HG03135 (cell line): ENCODE results near the gene MIGA1.
A peak's percentile ranks its signal among the peaks of the same experiment; 100 is the strongest.

Experiments
- ATAC-seq: cut with Tn5 transposase; IDR thresholded peaks from one replicate; pipeline ENCODE4 v1.9.1; 2021; ENCODE audit warnings: mild to moderate bottlenecking, moderate library complexity; ENCODE audit not compliant: unreplicated experiment

MIGA1 gene

GRCh38 chr1:77846966-77847365 lies 67.5 kb downstream of the MIGA1 start:
- no peak for ATAC-seq

- no peak for ATAC-seq
These were observed 68.2 kb downstream of the MIGA1 start for GRCh38 chr1:77847621-77848080.

GRCh38 chr1:77850082-77850481 lies 70.6 kb downstream of the MIGA1 start:
- ATAC-seq, result no peak

DNA sequence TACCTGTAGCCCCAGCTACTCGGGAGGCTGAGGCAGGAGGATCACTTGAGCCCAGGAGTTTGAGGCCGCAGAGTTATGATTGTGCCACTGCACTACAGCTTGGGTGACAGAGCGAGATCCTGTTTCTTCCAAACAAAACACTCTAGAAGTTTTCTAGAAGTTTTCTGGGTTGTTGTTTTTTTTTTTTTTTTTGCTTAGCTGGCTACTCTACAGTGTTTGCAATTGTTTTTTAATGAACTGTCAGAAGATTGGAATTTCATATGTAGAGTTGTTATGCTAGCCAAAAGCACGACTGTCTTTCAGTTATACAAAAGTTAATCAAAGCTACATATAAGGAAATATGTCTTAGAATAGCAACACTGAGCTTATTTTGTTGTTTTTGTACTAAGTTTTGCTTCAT lies 78.1 kb downstream of the MIGA1 start:
- no peak for ATAC-seq

- no peak for ATAC-seq
These were observed 79.3 kb downstream of the MIGA1 start for GRCh38 chr1:77858725-77859124.

DNA sequence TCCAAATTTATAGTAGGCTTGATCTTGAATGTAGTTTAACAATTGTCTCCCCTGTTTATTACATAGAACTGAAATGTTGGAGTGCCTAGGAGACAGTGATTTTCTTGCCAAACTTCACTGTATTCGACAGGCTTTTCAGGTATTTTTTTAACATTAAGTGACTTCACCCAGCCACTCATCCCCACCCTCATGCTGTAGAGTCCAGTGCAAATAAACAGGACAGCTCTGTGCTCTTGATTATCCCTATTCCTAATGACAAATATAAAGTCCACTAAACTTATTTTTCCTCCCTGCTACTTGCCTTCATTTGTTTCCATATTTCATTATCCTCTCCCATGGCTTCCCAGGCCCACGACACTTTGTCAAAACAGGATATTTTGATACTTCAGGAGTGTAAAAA lies 79.8 kb downstream of the MIGA1 start:
- no peak for ATAC-seq

- ATAC-seq, result no peak
These were observed 86.8 kb downstream of the MIGA1 start for GRCh38 chr1:77866296-77866695.

GRCh38 chr1:77872645-77873044 lies 93.2 kb downstream of the MIGA1 start:
- no peak for ATAC-seq

DNA sequence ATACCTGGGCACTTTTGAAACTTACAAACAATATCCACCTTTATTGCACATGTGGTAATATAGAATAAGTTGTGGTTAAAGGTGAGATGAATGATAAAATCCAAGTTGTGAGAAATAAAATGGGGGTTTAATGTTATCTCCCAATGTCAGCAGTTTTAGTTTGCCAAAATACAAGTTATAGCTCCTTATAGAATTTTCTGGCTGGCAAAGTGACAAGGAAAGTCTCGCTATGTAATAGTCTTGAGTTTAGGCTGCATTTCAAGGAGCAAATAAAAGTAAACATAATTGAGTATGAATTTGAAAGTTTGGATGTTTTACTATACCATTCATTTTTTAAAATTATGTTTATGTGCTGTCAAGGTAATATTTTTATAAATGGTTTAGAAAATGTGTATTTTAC lies 94.0 kb downstream of the MIGA1 start:
- ATAC-seq, result no peak

GRCh38 chr1:77874804-77875445 lies 95.5 kb downstream of the MIGA1 start:
- no peak for ATAC-seq

GRCh38 chr1:77876884-77877283 lies 97.4 kb downstream of the MIGA1 start:
- ATAC-seq, result no peak

DNA sequence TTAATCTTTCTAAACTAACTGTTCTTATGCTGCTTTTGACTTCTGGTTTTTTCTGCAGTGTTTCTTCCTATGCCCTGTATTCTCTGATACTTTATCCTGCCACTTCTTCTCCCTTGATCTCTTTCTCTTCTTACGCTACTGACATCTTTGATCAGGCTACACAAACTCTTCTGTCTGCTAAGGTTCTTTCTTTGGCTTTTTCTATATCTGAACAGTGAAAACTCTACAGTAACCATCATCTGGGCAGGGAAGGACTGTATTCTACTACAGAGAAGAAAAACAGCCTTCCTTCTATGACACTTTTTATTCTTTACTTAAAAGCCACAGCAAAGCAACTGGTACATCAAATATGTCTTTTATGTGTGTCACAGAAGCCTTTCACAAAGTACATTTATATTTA lies 101.6 kb downstream of the MIGA1 start:
- ATAC-seq, result no peak

DNA sequence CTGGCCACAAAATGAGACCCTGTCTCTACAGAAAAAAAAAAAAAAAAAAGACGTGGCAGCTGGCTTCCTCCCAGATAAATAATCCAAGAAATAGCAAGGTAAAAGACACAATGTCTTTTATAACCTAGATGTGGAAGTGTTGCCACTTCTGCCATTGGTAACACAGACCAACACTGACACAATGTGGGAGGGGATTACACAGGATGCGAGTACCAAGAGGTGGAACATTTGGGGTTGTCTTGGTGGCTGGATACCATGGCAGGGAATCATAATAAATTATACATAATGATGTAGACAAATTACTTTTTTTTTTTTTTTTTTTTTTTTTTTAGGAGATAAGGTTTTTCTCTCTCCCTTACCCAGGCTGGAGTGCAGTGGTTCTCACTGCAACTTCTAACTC lies 103.0 kb downstream of the MIGA1 start:
- no peak for ATAC-seq

DNA sequence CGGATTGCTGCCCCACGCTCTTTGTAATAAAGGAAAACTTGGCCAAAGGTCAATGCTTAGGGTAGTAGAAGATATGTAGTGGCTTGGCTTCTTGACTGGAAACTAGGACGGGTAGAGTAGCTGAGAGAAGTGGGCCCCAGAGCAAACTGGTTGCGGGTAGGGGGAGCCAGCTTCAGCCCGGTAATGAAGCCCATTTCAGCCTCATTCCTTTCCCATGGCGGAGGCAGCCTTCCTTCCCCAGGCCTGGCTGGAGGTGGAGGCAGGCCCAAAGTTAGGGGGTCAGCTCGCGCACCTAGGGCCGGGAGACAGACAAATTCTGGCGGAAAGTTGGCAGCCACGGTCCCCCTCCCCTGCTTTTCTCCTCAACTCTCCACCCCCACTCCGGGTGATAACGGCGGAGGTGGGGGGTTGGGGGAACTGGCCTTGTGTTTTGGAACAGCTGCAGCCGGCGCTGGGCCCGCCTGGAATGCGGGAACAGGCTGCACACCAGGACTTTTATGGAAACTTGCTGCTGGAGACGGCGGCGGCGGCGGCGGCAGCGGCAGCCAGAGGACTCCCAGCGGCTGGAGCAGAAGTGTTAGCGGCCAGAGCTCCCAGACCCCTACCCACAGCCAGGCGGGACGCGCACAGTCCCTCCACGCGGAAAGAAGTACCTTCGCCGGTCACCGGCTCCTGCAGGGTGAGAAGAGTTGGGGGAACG lies 108.8 kb downstream of the MIGA1 start, which contains the start of gene NEXN:
TSS of gene NEXN (plus strand) at position 544 of the 700 bp plus-strand sequence. CDS start 27,483 bp downstream, outside the sequence.
- peak; percentile 30 for ATAC-seq

DNA sequence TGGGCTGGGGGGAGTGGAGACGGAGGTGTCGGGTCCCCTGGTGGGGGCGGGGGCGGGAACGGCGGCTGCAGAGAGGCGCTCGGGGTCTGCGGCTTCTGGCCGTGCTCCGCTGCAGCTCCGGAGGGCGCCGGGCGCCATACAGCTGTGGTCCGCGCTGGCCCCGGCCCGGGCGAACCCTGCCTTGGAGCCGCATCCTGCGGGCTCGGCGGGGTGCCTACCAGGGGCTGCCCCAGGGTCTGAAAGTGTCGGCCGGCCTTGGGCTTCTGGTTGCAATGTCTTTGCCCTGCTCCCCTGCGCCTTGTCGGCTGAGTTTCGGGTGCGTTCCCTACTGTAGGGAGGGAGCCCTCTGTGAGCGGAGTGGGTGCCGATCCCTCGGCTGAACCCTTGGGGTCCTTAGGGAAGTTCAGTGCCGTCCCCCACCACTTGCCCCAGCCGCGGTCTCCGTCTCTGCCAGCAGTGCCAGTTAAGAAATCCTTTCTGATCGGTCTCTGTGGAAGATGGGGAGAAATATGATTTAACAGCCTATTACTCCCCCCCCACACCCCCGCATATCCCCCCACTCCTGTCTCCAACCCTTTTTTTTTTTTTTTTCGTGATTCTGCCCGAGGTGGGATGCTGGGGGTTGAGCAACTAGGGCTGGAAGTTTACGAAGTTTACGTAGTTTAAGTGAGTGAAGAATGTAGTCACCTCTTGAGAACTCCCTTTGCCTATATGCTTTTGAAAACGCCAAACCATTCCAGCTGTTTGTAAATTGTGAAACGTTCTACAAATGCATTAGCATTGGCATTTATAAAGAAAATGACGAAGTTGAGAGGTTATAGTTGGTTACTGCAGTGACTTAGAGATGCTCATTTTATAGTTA lies 109.6 kb downstream of the MIGA1 start:
- peak; percentile 52 for ATAC-seq

- no peak for ATAC-seq
These were observed 110.2 kb downstream of the MIGA1 start for GRCh38 chr1:77889671-77890070.

GRCh38 chr1:77891200-77891599 lies 111.8 kb downstream of the MIGA1 start:
- no peak for ATAC-seq

DNA sequence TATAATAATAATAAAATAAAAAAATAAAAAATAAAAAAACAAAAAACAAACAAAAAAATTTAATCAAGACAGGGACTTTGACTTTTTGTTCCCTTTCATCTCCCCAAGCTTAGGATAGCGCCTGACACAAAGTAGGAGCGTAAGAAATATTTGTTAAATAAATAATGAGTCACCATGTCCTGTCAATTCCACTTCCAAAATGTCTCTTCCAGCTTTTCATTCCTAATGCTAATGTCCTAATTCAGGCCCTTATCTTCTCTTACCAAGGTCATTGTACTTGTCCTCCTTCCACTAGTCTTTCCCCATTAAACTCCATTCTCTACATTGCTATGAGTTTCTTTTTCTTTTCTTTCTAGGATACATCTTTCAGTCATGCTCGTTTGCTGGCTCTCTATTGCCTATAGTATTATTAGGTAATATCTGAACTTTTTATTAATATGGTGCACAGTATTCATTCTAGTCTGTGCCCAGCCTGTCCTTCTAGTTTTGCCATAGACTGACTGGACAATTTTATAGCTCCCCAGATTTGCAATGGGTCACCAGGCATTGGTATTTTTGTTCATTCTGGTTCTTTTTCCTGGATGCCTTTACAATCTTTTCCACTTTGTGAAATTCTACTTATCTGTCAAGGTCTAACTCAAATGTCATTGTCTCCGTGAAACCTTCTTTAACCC lies 120.3 kb downstream of the MIGA1 start:
- ATAC-seq, result no peak

DNA sequence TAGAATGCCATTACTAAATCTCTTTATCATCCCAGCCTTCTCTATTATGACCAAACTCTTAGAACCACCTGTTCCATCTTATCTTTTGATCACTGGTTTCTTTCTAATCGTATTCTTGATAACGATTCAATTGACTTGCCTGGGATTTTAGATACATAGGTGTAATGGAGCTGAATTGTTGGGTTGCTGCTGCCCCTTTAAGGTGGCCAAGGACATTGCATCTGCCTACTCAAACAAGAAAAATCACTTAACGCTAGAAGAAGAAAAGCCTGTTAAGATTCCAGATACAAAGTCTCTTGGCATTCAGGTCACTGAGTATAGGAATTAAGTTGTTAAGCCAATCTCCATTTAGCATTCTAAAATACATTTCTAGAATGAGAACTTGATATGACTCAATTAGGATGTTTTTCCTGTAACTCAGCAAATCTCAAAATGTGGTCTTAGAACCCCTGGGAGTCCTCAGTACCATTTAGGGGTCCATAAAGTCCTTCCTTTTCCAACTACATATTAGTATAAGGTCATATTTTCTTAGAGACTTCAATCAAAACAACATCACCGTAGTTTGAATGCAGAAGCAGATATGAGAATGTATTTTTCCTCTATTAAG lies 121.3 kb downstream of the MIGA1 start:
- ATAC-seq, result no peak

DNA sequence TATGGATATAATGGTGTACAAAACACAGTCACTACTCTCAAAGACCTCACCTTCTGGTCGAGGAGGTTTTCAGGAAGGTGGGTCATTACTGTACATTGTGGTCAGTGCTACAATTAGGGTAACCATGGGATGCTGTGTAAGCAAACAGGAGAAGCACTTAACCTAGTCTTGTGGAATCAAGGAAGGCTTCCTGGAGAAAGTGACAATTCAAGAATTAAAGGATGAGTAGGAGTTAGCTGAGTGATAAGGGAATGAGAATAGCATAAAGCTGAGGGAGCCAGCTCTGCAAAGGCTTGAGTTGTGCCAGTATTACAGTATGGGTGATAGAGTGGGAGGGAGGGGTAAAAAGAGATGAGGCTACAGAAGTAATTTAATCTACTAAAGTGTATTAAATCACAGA lies 126.2 kb downstream of the MIGA1 start:
- no peak for ATAC-seq
